K562 treated with DMSO at 1 percent for 12 hours (cell line): Measurements from ENCODE around the gene CYP2U1. TPM values are rescaled to one million over a fixed set of nuclear protein-coding genes. Genes with fewer than 3 reads are reported as not detected.

Experiments
- total RNA-seq: library from RNA; unstranded; fragments of 300-600 nt; gene quantifications from 2 replicates; pipeline ENCODE4 v1.2.3, GENCODE V29; 2022; ENCODE audit not compliant: insufficient read depth

CYP2U1 gene
- total RNA-seq = 0.16 and 0.53 TPM in 2 replicates

DNA sequence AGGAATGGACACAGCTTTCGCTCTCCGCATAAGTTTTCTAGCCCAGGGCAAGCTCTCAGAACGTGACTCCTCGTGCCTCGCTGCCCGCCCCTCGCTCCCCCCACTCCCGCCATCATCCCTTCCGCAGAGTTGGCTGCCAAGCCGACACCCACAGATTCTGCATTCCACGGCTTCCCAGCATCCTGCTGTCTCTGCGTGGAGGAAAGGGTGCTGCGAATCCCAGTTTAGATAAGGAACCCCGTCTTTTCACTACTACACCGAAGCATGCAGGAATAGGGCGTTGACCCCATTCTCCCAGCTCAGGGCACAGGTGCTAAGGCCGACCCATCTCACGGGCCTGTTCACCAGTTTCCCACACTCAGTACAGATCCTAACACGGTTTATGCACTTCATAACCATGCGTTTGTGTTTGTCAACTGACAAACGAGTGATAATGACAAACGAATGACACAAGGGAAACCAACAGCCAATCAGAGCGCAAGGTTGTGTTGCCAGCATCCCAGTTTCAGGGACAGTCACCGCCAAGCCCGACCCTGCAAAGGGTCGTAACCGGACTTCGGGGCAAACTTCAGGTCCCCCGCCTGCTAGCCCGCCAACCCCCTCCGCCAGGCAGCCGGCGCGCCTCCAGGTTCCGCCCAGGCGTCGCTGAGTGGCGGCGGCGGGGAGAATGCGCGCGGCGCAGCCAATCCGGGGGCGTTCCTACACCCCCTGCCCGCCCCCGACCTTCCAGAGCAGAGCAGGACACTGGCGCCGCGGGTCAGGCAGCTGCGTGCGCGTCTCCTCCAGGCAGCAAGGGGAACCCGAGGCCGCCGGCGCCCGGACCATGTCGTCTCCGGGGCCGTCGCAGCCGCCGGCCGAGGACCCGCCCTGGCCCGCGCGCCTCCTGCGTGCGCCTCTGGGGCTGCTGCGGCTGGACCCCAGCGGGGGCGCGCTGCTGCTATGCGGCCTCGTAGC lies at the start of gene CYP2U1:
TSS of gene CYP2U1 (plus strand) at position 729 of the 954 bp plus-strand sequence. CDS start at position 824, 95 bp downstream.

DNA sequence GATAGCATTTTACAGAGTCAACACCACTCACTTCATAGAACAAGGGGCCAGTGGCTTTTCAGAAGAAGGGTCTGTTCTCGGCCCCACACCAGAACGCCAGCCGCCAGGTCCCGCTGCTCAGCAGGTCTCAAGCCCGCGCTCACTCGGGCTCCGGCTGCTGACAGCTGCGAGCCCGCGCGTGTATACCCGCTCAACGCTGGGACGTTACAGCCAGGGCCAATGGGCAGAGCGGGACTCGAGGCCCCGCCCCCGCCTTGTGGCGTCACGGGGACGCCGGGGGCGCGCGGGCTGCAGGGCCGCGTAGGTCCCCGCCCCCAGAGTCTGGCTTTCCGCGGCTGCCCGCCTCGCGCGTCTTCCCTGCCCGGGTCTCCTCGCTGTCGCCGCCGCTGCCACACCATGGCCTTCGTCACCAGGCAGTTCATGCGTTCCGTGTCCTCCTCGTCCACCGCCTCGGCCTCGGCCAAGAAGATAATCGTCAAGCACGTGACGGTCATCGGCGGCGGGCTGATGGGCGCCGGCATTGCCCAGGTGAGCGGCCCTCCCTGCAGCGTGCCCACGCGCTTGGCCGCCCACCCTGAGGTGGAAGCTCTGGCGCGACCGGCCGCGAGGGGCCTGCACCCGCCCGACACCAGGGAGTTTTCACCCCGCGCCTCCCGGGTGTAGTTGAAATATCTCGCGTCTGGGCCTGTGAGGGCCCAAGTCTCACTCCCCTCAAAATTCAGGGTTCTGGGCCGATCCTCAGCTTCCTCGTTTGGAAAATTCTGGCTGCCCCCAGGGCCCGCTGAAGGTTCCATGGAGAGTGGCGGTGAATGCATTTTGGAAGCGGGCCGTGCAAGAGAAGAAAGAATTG lies 58.4 kb downstream of the CYP2U1 start, which contains the start of gene HADH:
TSS of gene HADH (plus strand) at position 353 of the 850 bp plus-strand sequence. CDS start at position 397, 44 bp downstream.

Other genes with a start within 250 kb of the CYP2U1 start
- gene PAPSS1, start 211.3 kb upstream of the CYP2U1 start, total RNA-seq = 38.4 and 63.7 TPM in 2 replicates
- gene SGMS2, start 106.6 kb upstream of the CYP2U1 start, total RNA-seq = not detected in 2 replicates
- gene HADH, start 58.3 kb downstream of the CYP2U1 start, total RNA-seq = 39.6 and 61.0 TPM in 2 replicates
- 4.5 and 8.5 TPM in 2 replicates for gene LEF1, start 237.4 kb downstream of the CYP2U1 start, total RNA-seq